Caco-2 (cell line): Measurements from ENCODE around the gene P2RY2. TPM values are rescaled to one million over a fixed set of nuclear protein-coding genes. Genes with fewer than 3 reads are reported as not detected.

Experiments
- BruUV-seq: library from RNA; stranded (reverse); fragments of 400-500 nt; replicated peaks from 2 replicates; lab custom pipeline; 2021; lab: Mats Ljungman, UMichigan
- CTCF ChIA-PET: fragments of 300-600 bp; sonication (Branson Sonifier 250); formaldehyde crosslinking; loops from one replicate; lab custom pipeline; 2022; ENCODE audit warnings: antibody characterized with exemption; lab: Charles Lee
- POLR2A ChIA-PET: fragments of 300-600 bp; sonication (Branson Sonifier 250); formaldehyde crosslinking; loops from one replicate; lab custom pipeline; 2022; ENCODE audit warnings: antibody characterized with exemption; lab: Charles Lee
- DNase-seq, 2 experiments: peaks; one replicate each; pipeline versions ENCODE4 v3.0.0 to v3.0.0-alpha.2; 2020 to 2022
- H3K27me3 ChIP-seq: replicated peaks from 2 replicates; pipeline ENCODE4 v1.6.0; 2011; ENCODE audit warnings: low read length; ENCODE audit not compliant: control insufficient read depth, insufficient read depth
- H3K36me3 ChIP-seq: 2 replicates; pipeline ENCODE4 v1.5.1; 2011; ENCODE audit warnings: low read length; ENCODE audit not compliant: control insufficient read depth, insufficient read depth
- H3K4me1 ChIP-seq: fragments of 250-450 bp; sonication (Bioruptor Pico); 2 replicates; pipeline ENCODE4 v1.5.1; 2020; ENCODE audit warnings: mild to moderate bottlenecking
- H3K4me3 ChIP-seq: 2 replicates; pipeline ENCODE4 v1.5.1; 2011; ENCODE audit warnings: low read depth, mild to moderate bottlenecking, control low read depth, low read length
- H3K9me3 ChIP-seq: fragments of 250-450 bp; sonication (Bioruptor Pico); 2 replicates; pipeline ENCODE4 v1.5.1; 2020; ENCODE audit warnings: mild to moderate bottlenecking, moderate library complexity
- H3K27ac Mint-ChIP-seq: one replicate; pipeline ENCODE4 v1.8.0; 2022; ENCODE audit warnings: mixed read lengths; ENCODE audit not compliant: unreplicated experiment
- H3K27me3 Mint-ChIP-seq: one replicate; pipeline ENCODE4 v1.8.0; 2022; ENCODE audit warnings: mixed read lengths; ENCODE audit not compliant: insufficient read depth, unreplicated experiment
- H3K36me3 Mint-ChIP-seq: one replicate; pipeline ENCODE4 v1.8.0; 2022; ENCODE audit warnings: mild to moderate bottlenecking, mixed read lengths; ENCODE audit not compliant: insufficient read depth, unreplicated experiment
- H3K4me1 Mint-ChIP-seq: one replicate; pipeline ENCODE4 v1.8.0; 2022; ENCODE audit warnings: low read depth, mixed read lengths; ENCODE audit not compliant: unreplicated experiment
- H3K4me3 Mint-ChIP-seq: one replicate; pipeline ENCODE4 v1.8.0; 2022; ENCODE audit warnings: mild to moderate bottlenecking, moderate library complexity, mixed read lengths; ENCODE audit not compliant: unreplicated experiment
- H3K9me3 Mint-ChIP-seq: one replicate; pipeline ENCODE4 v1.8.0; 2022; ENCODE audit warnings: mixed read lengths; ENCODE audit not compliant: unreplicated experiment
- CTCF ChIP-seq, 2 experiments: fragments of 200-600 bp in 1 of 2; IDR thresholded peaks; 1 replicate in 1 of 2; 2 replicates in 1 of 2; pipeline versions ENCODE4 v1.5.1 to v1.8.0; 2011 to 2022; ENCODE audit warnings: antibody characterized with exemption in 1 of 2, control low read depth in 1 of 2, inconsistent platforms in 1 of 2, low read depth in 1 of 2, low read length in 1 of 2, mild to moderate bottlenecking in 1 of 2, moderate library complexity in 1 of 2; ENCODE audit not compliant: insufficient read depth in 1 of 2, severe bottlenecking in 1 of 2, unreplicated experiment in 1 of 2
- intact Hi-C: fragments of 100-400 bp; cut with micrococcal nuclease; formaldehyde crosslinking; loops from one replicate; pipeline ENCODE4 v1.10.0; 2022; ENCODE audit not compliant: unreplicated experiment
- total RNA-seq: library from RNA; stranded (reverse); gene quantifications from 2 replicates; pipeline ENCODE4 v1.2.3, GENCODE V29; 2022

Gene P2RY2
- total RNA-seq, 1 experiment from 2014 or later = 10.4 TPM

- no peaks in the 10 kb centered on the region for H3K27me3 ChIP-seq
- no TSS peak for BruUV-seq
- intact Hi-C loops = no loop called here
- CTCF ChIA-PET = no interaction called here
- Mint-ChIP-seq H3K27ac (no peak overlapping the region), H3K27me3 (no peaks in the 10 kb centered on the region), H3K36me3 (no peaks in the 10 kb centered on the region), H3K4me1 (peaks cover 21% of the 10 kb centered on the region), H3K9me3 (no peaks in the 10 kb centered on the region), H3K4me3 (no peak overlapping the region)
- H3K4me3 ChIP-seq = no peak overlapping the region
- DNase-seq = no peak
- H3K36me3 ChIP-seq = no peaks in the 10 kb centered on the region
- TF ChIP-seq CTCF (IDR thresholded peaks at IDR 0.05; ENCODE audit: insufficient read depth in 1 of 2, low read depth in 1 of 2, low read length in 1 of 2, severe bottlenecking in 1 of 2, unreplicated experiment in 1 of 2) = no peak
- H3K9me3 ChIP-seq = no peaks in the 10 kb centered on the region
- POLR2A ChIA-PET = no interaction called here
- peaks cover 8% of the 10 kb centered on the region for H3K4me1 ChIP-seq
Observed at GRCh38 chr11:73259406-73260126, 41.5 kb downstream of the P2RY2 start.

GRCh38 chr11:73260127-73260457 is 42.0 kb downstream of the P2RY2 start:
- no peak for DNase-seq
- ChIA-PET CTCF (no interaction called here), POLR2A (no interaction called here)
- no peak overlapping the region for H3K4me3 Mint-ChIP-seq
- H3K4me1 Mint-ChIP-seq = peaks cover 26% of the 10 kb centered on the region
- H3K36me3 Mint-ChIP-seq = no peaks in the 10 kb centered on the region
- BruUV-seq = no TSS peak
- intact Hi-C loops = no loop called here
- H3K4me3 ChIP-seq = no peak overlapping the region
- no peak overlapping the region for H3K27ac Mint-ChIP-seq
- no peaks in the 10 kb centered on the region for H3K9me3 ChIP-seq
- H3K27me3 Mint-ChIP-seq = no peaks in the 10 kb centered on the region
- H3K36me3 ChIP-seq = no peaks in the 10 kb centered on the region
- no peaks in the 10 kb centered on the region for H3K27me3 ChIP-seq
- TF ChIP-seq CTCF (IDR thresholded peaks at IDR 0.05; ENCODE audit: insufficient read depth in 1 of 2, low read depth in 1 of 2, low read length in 1 of 2, severe bottlenecking in 1 of 2, unreplicated experiment in 1 of 2) = no peak
- H3K4me1 ChIP-seq = peaks cover 8% of the 10 kb centered on the region
- H3K9me3 Mint-ChIP-seq = no peaks in the 10 kb centered on the region

- Histone ChIP-seq H3K9me3 (no peaks in the 10 kb centered on the region), H3K4me3 (no peak overlapping the region), H3K36me3 (no peaks in the 10 kb centered on the region), H3K27me3 (no peaks in the 10 kb centered on the region), H3K4me1 (peaks cover 8% of the 10 kb centered on the region)
- Mint-ChIP-seq H3K4me3 (no peak overlapping the region), H3K27me3 (no peaks in the 10 kb centered on the region), H3K36me3 (no peaks in the 10 kb centered on the region), H3K27ac (no peak overlapping the region), H3K9me3 (no peaks in the 10 kb centered on the region), H3K4me1 (peaks cover 29% of the 10 kb centered on the region)
- peak in 1 of 2 experiments; percentile 34 for DNase-seq
- no TSS peak for BruUV-seq
- CTCF ChIA-PET = interaction anchor here (0.8 to 1.0 kb wide), 2 partner anchors 8 to 10 kb away, joined by 3 read pairs; no protein-coding TSS in a partner anchor
- intact Hi-C loops = no loop called here
- POLR2A ChIA-PET = interaction anchor here (0.8 kb wide), 1 partner anchor 10 kb away, joined by 4 read pairs; the partner anchor contains the start of gene P2RY6
- TF ChIP-seq CTCF (IDR thresholded peaks at IDR 0.05; ENCODE audit: insufficient read depth in 1 of 2, low read depth in 1 of 2, low read length in 1 of 2, severe bottlenecking in 1 of 2, unreplicated experiment in 1 of 2) = no peak
Observed at GRCh38 chr11:73262851-73263495, 44.9 kb downstream of the P2RY2 start.
